Testis (tissue), 2 donors: Measurements from ENCODE around the gene C7.

Source experiments
- CTCF ChIP-seq, 3 experiments: fragments of 450-650 bp in 2 of 3; fragments of 200-600 bp in 1 of 3; sonication (generic) in 1 of 3; IDR thresholded peaks; one replicate each; pipeline ENCODE4 v1.5.1; 2016 to 2019; ENCODE audit warnings: antibody characterized with exemption in 3 of 3, mild to moderate bottlenecking in 2 of 3, moderate library complexity in 1 of 3
- POLR2A ChIP-seq: fragments of 450-650 bp; IDR thresholded peaks from one replicate; pipeline ENCODE4 v1.6.1; 2017; ENCODE audit warnings: antibody characterized with exemption, mild to moderate bottlenecking, moderate library complexity

GRCh38 chr5:40909264-40909663 lies at the start of gene C7:
- TF ChIP-seq CTCF (IDR thresholded peaks at IDR 0.05): no peak
- TF ChIP-seq POLR2A: no peak
